Activated B cell treated with CpG ODN at 0.5 μM for 24 hours (primary cell): Measurements from ENCODE around the gene PMIS2. TPM values are rescaled to one million over a fixed set of nuclear protein-coding genes. Genes with fewer than 3 reads are reported as not detected.

Experiments
- ATAC-seq: fragments of 200-7000 bp; cut with Tn5 transposase; one replicate; pipeline ENCODE4 v1.10.0; 2021; ENCODE audit warnings: low read depth, mild to moderate bottlenecking, moderate library complexity
- CTCF ChIA-PET: fragments of 350-600 bp; sonication (Branson Sonifier 250); formaldehyde crosslinking; loops from one replicate; lab custom pipeline; 2021; ENCODE audit warnings: antibody characterized with exemption; lab: Charles Lee
- POLR2A ChIA-PET: fragments of 350-600 bp; sonication (Branson Sonifier 250); formaldehyde crosslinking; loops from one replicate; lab custom pipeline; 2021; ENCODE audit warnings: antibody characterized with exemption; lab: Charles Lee
- DNase-seq: peaks from one replicate; pipeline ENCODE4 v3.0.0; 2022
- H3K27ac Mint-ChIP-seq: one replicate; pipeline ENCODE4 v1.8.0; 2020; ENCODE audit warnings: mixed read lengths
- H3K27me3 Mint-ChIP-seq: one replicate; pipeline ENCODE4 v1.8.0; 2021; ENCODE audit warnings: mixed read lengths
- H3K36me3 Mint-ChIP-seq: one replicate; pipeline ENCODE4 v1.8.0; 2021; ENCODE audit warnings: low read depth, mixed read lengths
- H3K4me1 Mint-ChIP-seq: one replicate; pipeline ENCODE4 v1.8.0; 2021; ENCODE audit warnings: mixed read lengths
- H3K4me3 Mint-ChIP-seq: one replicate; pipeline ENCODE4 v1.8.0; 2020; ENCODE audit warnings: mild to moderate bottlenecking, mixed read lengths
- H3K9me3 Mint-ChIP-seq: one replicate; pipeline ENCODE4 v1.8.0; 2020; ENCODE audit warnings: mixed read lengths
- CTCF ChIP-seq: fragments of 200-600 bp; IDR thresholded peaks from one replicate; pipeline ENCODE4 v1.8.0; 2022; ENCODE audit warnings: antibody characterized with exemption, mild to moderate bottlenecking
- intact Hi-C: fragments of 100-400 bp; cut with micrococcal nuclease; formaldehyde crosslinking; loops from one replicate; pipeline ENCODE4 v1.15.1; 2024
- total RNA-seq: library from RNA; stranded (reverse); gene quantifications from 2 replicates; pipeline ENCODE4 v1.2.3, GENCODE V29; 2022

PMIS2 gene
- not detected in 2 replicates for total RNA-seq

DNA sequence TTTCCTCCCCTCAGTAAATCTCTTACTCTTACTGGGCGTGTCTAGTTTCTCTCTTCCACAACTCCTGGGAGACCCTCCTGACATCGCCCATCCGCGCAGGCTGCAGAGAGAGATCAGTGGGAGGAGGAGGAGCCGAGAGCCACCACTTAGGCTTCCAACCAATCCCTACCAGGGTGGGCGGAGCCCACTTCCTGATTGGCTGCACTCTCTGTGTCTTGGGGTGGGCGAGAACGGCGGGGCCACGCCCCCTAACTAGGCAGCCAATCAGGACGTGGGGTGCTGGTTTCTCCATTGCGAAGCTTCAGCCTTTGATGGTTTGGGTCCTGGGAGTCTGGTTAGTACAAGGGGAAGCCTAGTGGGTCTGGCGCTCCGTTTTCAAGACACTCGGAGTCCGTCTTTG lies at the start of gene PMIS2:
PMIS2 (plus strand) TSS at position 326 of the 400 bp plus-strand sequence. CDS start 87 bp downstream, outside the sequence.
- intact Hi-C loops, result no loop called here
- Mint-ChIP-seq H3K4me1 (no peaks in the 10 kb centered on the region), H3K27ac (no peak within 1 kb of the TSS), H3K27me3 (peaks cover 19% of the 10 kb centered on the region), H3K9me3 (no peaks in the 10 kb centered on the region), H3K4me3 (no peak within 1 kb of the TSS), H3K36me3 (no peaks in the 10 kb centered on the region)
- TF ChIP-seq CTCF, result no peak
- CTCF ChIA-PET, result no interaction called here
- POLR2A ChIA-PET, result no interaction called here
- DNase-seq (no peak), ATAC-seq (no peak)

DNA sequence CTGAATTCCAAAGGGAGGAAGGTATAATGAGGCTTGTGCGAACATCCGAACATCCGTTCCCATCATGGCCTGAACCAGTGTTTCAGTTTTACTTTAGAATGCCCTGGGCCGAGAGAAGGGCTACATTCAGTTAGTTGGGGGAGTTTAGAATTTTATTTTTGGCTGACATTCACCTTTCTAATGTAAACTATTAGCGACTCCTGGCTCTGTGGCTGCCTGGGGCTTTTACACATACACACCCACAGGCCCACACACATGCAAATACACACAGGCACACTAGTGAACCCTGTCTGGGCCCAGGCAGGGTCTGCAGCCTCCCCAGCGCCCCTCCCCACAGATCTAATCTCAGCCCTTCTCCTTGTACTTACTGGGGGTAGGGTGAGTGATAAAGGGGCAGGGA lies 46.7 kb upstream of the PMIS2 start:
- no peak for TF ChIP-seq CTCF
- Mint-ChIP-seq H3K36me3 (no peaks in the 10 kb centered on the region), H3K27ac (no peak overlapping the region), H3K27me3 (no peaks in the 10 kb centered on the region), H3K9me3 (no peaks in the 10 kb centered on the region), H3K4me1 (peaks cover 12% of the 10 kb centered on the region), H3K4me3 (no peak overlapping the region)
- POLR2A ChIA-PET, result no interaction called here
- ATAC-seq, result no peak
- CTCF ChIA-PET, result no interaction called here
- intact Hi-C loops, result no loop called here
- no peak for DNase-seq

GRCh38 chr19:35539850-35540249 lies 46.1 kb upstream of the PMIS2 start:
- Mint-ChIP-seq H3K27ac (no peak overlapping the region), H3K9me3 (no peaks in the 10 kb centered on the region), H3K36me3 (peaks cover under 1% of the 10 kb centered on the region), H3K4me1 (peaks cover 18% of the 10 kb centered on the region), H3K4me3 (no peak overlapping the region), H3K27me3 (no peaks in the 10 kb centered on the region)
- ATAC-seq (no peak), DNase-seq (no peak)
- intact Hi-C loops, result no loop called here
- no peak for TF ChIP-seq CTCF
- ChIA-PET CTCF (no interaction called here), POLR2A (interaction anchor here (1.2 kb wide), 1 partner anchor 25 kb away, joined by 4 read pairs; no protein-coding TSS in a partner anchor)

GRCh38 chr19:35540356-35540927 lies 45.5 kb upstream of the PMIS2 start:
- H3K4me3 Mint-ChIP-seq, result no peak overlapping the region
- CTCF ChIA-PET, result no interaction called here
- POLR2A ChIA-PET, result interaction anchor here (1.2 kb wide), 1 partner anchor 25 kb away, joined by 4 read pairs; no protein-coding TSS in a partner anchor
- peaks cover 3% of the 10 kb centered on the region for H3K36me3 Mint-ChIP-seq
- peak overlapping the region; percentile 2 for H3K27ac Mint-ChIP-seq
- intact Hi-C loops, result no loop called here
- no peaks in the 10 kb centered on the region for H3K27me3 Mint-ChIP-seq
- no peaks in the 10 kb centered on the region for H3K9me3 Mint-ChIP-seq
- no peak for DNase-seq
- no peak for TF ChIP-seq CTCF
- peaks cover 20% of the 10 kb centered on the region for H3K4me1 Mint-ChIP-seq
- ATAC-seq, result no peak

DNA sequence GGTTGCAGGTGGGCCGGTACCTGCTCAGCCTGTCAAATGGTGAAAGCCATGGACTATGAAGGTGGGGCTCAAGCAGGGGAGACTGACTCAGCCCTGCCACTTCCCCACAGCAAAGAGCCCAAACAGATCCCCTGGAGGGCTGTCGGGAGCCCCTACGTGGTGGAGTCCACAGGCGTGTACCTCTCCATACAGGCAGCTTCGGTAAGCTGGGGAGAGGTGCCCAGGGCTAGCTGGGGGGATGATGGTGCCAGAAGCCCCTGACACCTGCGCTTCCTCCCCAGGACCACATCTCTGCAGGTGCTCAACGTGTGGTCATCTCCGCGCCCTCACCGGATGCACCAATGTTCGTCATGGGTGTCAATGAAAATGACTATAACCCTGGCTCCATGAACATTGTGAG lies 43.8 kb upstream of the PMIS2 start:
- Mint-ChIP-seq H3K4me3 (no peak overlapping the region), H3K27me3 (no peaks in the 10 kb centered on the region), H3K36me3 (peaks cover 9% of the 10 kb centered on the region), H3K9me3 (no peaks in the 10 kb centered on the region), H3K27ac (no peak overlapping the region), H3K4me1 (peaks cover 33% of the 10 kb centered on the region)
- no peak for TF ChIP-seq CTCF
- POLR2A ChIA-PET, result interaction anchor here (0.7 kb wide), 1 partner anchor 79 kb away, joined by 3 read pairs; no protein-coding TSS in a partner anchor
- no peak for ATAC-seq
- CTCF ChIA-PET, result no interaction called here
- DNase-seq, result no peak
- intact Hi-C loops, result no loop called here
